GM18873 (cell line): ENCODE measurements around the gene DTNBP1.

ENCODE experiments used
- ATAC-seq: cut with Tn5 transposase; IDR thresholded peaks from one replicate; pipeline ENCODE4 v1.9.1; 2021; ENCODE audit warnings: mild to moderate bottlenecking, moderate library complexity, moderate number of reproducible peaks; ENCODE audit not compliant: unreplicated experiment, low FRiP score

DTNBP1 gene

DNA sequence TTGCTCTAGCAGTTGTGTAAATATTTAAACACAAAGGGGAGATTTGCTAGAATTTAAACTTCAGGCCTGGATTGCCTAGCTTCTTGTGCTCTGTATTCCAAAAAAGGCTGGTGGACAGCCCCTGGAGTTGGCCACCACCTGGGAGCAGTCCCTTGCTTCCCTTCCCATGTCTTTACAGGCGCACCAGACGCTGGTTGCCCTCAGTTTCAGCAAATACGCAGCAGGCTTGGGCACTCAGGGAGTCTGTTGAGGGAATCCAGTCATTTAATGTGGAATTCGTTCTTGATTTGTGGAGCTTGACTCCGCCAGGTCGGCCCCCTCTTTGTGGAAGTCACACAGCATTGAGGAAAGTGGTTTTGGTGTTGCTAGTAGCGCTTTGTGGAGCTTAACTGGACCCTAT lies 156.8 kb downstream of the DTNBP1 start:
- ATAC-seq, result no peak

- no peak for ATAC-seq
Measured at GRCh38 chr6:15505463-15505918, 157.3 kb downstream of the DTNBP1 start.

- no peak for ATAC-seq
Measured at GRCh38 chr6:15504581-15505350, 158.1 kb downstream of the DTNBP1 start.

DNA sequence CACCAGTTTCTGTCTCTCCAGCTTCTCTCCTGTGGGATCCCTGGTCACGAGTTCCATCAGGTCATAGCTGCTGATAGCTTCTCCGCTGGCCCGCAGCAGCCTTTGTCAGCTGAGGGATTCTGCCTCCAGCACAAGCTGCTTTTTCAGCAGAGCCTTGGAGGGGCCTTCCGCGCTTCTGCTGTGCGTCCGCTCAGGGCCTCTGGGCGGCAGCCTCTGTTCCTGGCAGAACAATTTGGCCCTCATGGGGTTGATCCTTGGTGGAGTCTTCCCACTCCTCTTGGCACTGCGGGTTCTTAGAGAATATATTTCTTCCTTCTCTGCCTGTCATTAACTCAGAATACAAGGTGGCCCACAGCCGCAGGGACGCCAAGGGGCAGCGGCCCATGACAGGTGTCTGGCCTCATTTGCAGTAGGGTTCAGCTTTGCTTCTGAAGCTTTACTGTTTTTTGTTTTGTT lies 158.8 kb downstream of the DTNBP1 start:
- no peak for ATAC-seq

DNA sequence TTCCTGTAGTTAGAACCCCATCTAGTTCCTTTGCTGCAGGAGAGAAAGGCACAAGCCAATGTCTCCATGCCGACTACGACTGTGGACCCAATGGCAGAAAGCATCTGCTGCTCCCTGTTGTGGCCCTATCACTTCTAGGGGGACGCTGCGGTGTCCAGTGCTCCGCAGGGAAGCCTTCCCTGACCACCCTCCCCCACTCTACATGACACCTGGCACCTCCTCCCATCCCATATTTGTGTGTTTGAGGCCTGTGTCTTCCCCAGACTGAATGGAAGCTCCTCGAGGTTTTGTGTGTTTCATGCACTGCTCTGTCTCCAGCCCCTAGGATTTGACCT lies 159.5 kb downstream of the DTNBP1 start:
- ATAC-seq, result no peak

DNA sequence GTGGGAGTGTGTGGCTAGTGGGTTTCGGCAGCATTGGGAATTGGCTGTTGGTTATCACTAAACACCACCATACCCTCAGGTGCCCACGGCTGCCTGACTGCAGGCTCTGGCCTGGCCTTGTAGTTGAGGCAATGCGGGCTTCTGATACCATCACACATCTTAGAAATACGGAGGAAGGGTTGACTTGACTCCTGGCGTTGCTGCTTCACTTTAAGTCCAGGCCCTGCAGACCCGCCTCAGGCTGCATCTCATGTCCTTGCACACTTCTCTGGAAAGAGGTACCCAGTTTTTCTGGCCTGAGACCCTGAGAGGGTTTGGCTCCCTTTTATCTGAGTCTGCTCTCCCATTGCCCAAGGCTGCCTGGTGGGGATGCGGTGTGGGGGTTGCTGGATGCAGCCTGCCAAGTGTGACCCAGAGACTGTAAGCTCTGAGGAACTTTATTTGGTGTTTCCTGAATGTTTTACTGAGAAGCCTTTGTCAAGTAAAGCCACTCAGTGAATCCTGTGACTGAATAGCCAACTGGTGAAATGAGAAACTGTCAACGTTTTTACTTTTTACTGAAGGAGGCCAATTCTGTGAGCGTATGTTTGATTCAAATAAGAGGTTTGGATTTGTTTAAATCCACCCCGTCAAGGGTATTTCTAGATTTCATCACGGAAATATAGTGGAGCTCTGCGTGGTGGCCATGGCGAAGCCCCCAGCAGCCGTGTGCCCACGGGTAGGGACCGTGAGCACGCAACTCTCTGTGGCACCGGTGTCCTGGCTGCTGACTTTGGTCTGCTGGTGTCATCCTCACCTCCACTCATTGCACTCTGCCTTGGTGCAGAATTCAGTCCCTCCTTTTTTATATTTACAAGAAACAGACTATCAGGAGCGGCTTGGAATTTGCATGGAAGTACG lies 160.1 kb downstream of the DTNBP1 start:
- ATAC-seq, result no peak

- no peak for ATAC-seq
Measured at GRCh38 chr6:15501826-15502445, 160.9 kb downstream of the DTNBP1 start.

- no peak for ATAC-seq
Measured at GRCh38 chr6:15500901-15501825, 161.7 kb downstream of the DTNBP1 start.

- ATAC-seq, result no peak
Measured at GRCh38 chr6:15500078-15500740, 162.6 kb downstream of the DTNBP1 start.

GRCh38 chr6:15499591-15499990 lies 163.2 kb downstream of the DTNBP1 start:
- ATAC-seq, result no peak

GRCh38 chr6:15499125-15499524 lies 163.7 kb downstream of the DTNBP1 start:
- ATAC-seq, result no peak

GRCh38 chr6:15498640-15499039 lies 164.2 kb downstream of the DTNBP1 start:
- no peak for ATAC-seq

- ATAC-seq, result no peak
Measured at GRCh38 chr6:15496345-15497131, 166.3 kb downstream of the DTNBP1 start.

DNA sequence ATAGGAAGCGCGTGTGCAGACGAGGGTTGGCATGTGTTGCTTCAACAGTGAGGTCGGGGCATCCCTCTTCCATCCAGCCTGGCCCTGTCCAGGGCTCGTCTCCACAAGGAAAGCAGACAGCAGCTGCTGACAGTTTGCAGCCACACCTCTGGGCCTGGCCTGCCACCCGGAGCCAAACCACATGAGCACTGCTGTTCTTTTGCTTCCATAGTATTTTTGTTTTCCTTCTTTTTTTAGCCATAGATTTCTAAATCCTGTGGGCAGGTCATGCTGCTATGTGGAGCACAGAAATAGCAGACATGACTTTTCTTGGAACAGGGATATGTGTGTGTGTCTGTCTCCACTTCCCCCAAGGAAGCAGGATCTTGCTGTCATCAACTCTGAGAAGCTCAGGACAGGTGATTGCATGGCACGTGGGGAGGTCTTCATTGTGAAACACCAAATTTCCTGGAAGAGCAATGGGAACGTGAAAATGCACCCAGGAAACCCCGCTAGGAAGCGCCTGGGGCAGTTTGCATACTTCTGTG lies 167.4 kb downstream of the DTNBP1 start:
- ATAC-seq, result no peak

DNA sequence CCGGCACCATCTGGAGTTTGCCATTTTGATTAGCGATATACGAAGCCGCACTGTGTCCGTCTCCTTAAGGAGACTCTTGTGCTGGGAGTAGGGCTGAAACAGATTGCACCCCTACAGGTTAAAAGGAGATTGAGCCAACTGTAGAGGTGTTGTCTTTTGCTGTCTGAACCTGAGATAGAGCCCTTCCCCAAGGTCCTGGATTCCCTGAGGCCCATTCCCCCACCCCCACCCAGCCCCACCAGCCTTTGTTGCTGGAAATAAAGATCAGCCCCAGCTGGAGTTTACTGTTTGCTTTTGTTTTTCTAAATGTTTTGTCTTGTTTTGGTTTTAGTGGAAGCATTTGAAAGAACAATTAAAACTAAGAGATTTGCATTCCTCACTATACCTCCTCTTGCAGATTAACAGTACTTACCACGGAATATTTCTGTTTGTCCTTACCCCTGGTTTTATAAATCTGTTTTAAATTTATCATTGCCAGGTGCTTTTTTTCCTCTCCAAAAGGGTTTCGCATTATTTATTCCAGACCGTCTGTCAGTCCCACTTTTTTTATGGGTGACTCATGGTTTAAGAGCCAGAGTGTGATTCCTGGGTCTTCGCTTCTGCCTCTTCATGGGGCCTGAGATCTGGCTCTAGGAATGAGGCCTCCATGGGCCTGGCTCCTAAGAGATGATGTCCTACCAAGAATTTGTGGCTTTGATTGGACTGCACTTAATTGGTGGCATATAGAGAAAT lies 169.2 kb downstream of the DTNBP1 start:
- no peak for ATAC-seq

- no peak for ATAC-seq
Measured at GRCh38 chr6:15491986-15492269, 170.9 kb downstream of the DTNBP1 start.

- no peak for ATAC-seq
Measured at GRCh38 chr6:15491255-15491985, 171.4 kb downstream of the DTNBP1 start.
